Neuronal stem cell (in vitro differentiated cells): ENCODE data around the gene MAST4.

Experiments
- DNase-seq: peaks from one replicate; pipeline ENCODE4 v3.0.0-alpha.2; 2013; ENCODE audit warnings: low spot score
- H2AFZ ChIP-seq: one replicate; pipeline ENCODE4 v1.6.1; 2013; ENCODE audit warnings: mild to moderate bottlenecking, low read length, inconsistent platforms
- H2AK5ac ChIP-seq: 2 replicates; pipeline ENCODE4 v1.6.1; 2013; ENCODE audit warnings: low read depth, mild to moderate bottlenecking, inconsistent platforms, low read length, moderate library complexity, mixed read lengths
- H2BK120ac ChIP-seq: 2 replicates; pipeline ENCODE4 v1.6.1; 2013; ENCODE audit warnings: low read depth, mild to moderate bottlenecking, inconsistent platforms, low read length, moderate library complexity, mixed read lengths
- H2BK12ac ChIP-seq: one replicate; pipeline ENCODE4 v1.6.1; 2013; ENCODE audit warnings: low read length, inconsistent platforms
- H2BK15ac ChIP-seq: 2 replicates; pipeline ENCODE4 v1.6.1; 2013; ENCODE audit warnings: mild to moderate bottlenecking, low read length, inconsistent platforms, mixed read lengths
- H2BK5ac ChIP-seq: one replicate; pipeline ENCODE4 v1.6.1; 2013; ENCODE audit warnings: inconsistent platforms, mild to moderate bottlenecking, low read length, moderate library complexity
- H3K14ac ChIP-seq: one replicate; pipeline ENCODE4 v1.6.1; 2013; ENCODE audit warnings: low read length, inconsistent platforms
- H3K18ac ChIP-seq: 2 replicates; pipeline ENCODE4 v1.6.1; 2013; ENCODE audit warnings: low read length, inconsistent platforms
- H3K23ac ChIP-seq: 2 replicates; pipeline ENCODE4 v1.6.1; 2013; ENCODE audit warnings: low read depth, mild to moderate bottlenecking, mixed read lengths, low read length, inconsistent platforms; ENCODE audit not compliant: poor library complexity
- H3K27ac ChIP-seq: replicated peaks from 3 replicates; pipeline ENCODE4 v1.5.1; 2013; ENCODE audit warnings: low read length, inconsistent platforms
- H3K27me3 ChIP-seq, 3 experiments: 2 replicates each; pipeline ENCODE4 v1.6.1; 2013; ENCODE audit warnings: low read length in 3 of 3, mild to moderate bottlenecking in 2 of 3, inconsistent platforms in 1 of 3, low read depth in 1 of 3, mixed read lengths in 1 of 3, moderate library complexity in 1 of 3; ENCODE audit not compliant: control insufficient read depth in 3 of 3, insufficient read depth in 3 of 3
- H3K36me3 ChIP-seq, 2 donors: replicated peaks in 1 of 2; 2 replicates each; pipeline ENCODE4 v1.6.1; 2013; ENCODE audit warnings: low read length in 2 of 2; ENCODE audit not compliant: control insufficient read depth in 2 of 2, insufficient read depth in 2 of 2
- H3K4ac ChIP-seq: 2 replicates; pipeline ENCODE4 v1.6.1; 2013; ENCODE audit warnings: inconsistent platforms, mild to moderate bottlenecking, low read length, moderate library complexity
- H3K4me1 ChIP-seq, 2 donors: 1 replicate in 1 of 2; 2 replicates in 1 of 2; pipeline ENCODE4 v1.6.1; 2013; ENCODE audit warnings: low read length in 2 of 2, low read depth in 1 of 2; ENCODE audit not compliant: control insufficient read depth in 2 of 2, insufficient read depth in 1 of 2
- H3K4me2 ChIP-seq: one replicate; pipeline ENCODE4 v1.6.1; 2013; ENCODE audit warnings: mild to moderate bottlenecking, low read length, inconsistent platforms; ENCODE audit not compliant: insufficient read depth, poor library complexity, severe bottlenecking
- H3K4me3 ChIP-seq, 2 donors: 2 replicates each; pipeline ENCODE4 v1.5.1; 2013; ENCODE audit warnings: low read length in 2 of 2, mild to moderate bottlenecking in 2 of 2, inconsistent platforms in 1 of 2, moderate library complexity in 1 of 2
- H3K79me1 ChIP-seq: one replicate; pipeline ENCODE4 v1.6.1; 2013; ENCODE audit warnings: low read depth, mild to moderate bottlenecking, inconsistent platforms, low read length, moderate library complexity
- H3K9ac ChIP-seq: one replicate; pipeline ENCODE4 v1.6.1; 2013; ENCODE audit warnings: mild to moderate bottlenecking, low read depth, low read length, inconsistent platforms; ENCODE audit not compliant: poor library complexity
- H3K9me3 ChIP-seq, 2 donors: replicated peaks in 1 of 2; 2 replicates each; pipeline versions ENCODE3 to v1.6.1; 2013; ENCODE audit warnings: low read length in 2 of 2, mild to moderate bottlenecking in 2 of 2, inconsistent platforms in 1 of 2, low read depth in 1 of 2, mixed read lengths in 1 of 2, moderate library complexity in 1 of 2; ENCODE audit not compliant: control insufficient read depth in 2 of 2, insufficient read depth in 1 of 2
- H4K8ac ChIP-seq: one replicate; pipeline ENCODE4 v1.6.1; 2013; ENCODE audit warnings: low read depth, mild to moderate bottlenecking, inconsistent platforms, low read length, moderate library complexity
- H4K91ac ChIP-seq: one replicate; pipeline ENCODE4 v1.6.1; 2013; ENCODE audit warnings: low read length, low read depth, mild to moderate bottlenecking, inconsistent platforms; ENCODE audit not compliant: poor library complexity
- WGBS, 2 donors: extraction: QIAGEN DNeasy Blood & Tissue Kit; methylation state at CpG; one replicate each; pipeline ENCODE4 v1.1.7; 2013; ENCODE audit warnings: missing lambda C conversion rate in 2 of 2, mixed read lengths in 1 of 2; ENCODE audit not compliant: insufficient read length in 2 of 2, insufficient replicate concordance in 1 of 2; ENCODE audit errors: extremely low coverage in 2 of 2; 5-methylcytosine and 5-hydroxymethylcytosine counted together

The MAST4 gene

DNA sequence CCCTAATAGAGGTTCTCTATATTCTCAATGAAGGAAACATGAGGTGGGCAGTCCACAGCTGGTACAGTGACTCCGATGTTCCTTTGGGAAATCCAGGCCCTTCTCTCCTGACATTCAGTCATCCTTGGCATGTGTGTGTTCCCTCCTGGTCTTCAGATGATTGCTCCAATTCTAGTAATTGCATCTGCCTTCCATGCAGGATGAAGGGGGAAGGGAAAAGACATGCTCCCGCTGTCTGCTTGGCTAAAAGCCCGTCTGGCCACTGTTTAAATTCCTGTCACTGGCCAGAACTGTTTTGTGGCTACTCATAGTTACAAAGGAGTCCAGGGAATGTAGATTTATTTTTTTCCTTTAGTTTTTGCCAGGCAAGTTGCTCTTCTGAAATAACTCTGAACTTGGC is 65.0 kb downstream of the MAST4 start:
- DNase-seq: no peak

DNA sequence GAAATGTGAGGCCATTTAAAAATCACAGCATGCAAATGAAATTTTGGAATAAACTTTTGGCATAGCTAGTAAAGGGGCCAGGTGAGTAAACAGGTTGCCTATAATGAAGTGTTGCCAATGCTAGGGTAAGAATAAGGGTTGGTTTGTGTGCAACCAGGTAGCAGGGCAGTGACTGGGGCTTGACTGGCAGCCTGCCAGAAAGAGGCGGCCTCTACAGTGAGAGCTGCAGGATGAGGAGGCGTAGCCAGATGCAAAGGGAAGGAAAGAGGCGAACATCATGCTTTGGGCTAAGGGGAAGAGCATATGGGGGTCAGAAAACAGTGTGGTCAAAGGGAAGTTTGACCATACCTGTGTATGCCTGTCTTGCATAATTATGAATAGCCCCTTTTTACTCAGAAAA is 70.6 kb downstream of the MAST4 start:
- H2BK5ac ChIP-seq: no peak overlapping the region
- H3K36me3 ChIP-seq: no peaks in the 10 kb centered on the region
- no peak overlapping the region for H2AFZ ChIP-seq
- H2BK120ac ChIP-seq: no peak overlapping the region
- DNase-seq: no peak
- H3K14ac ChIP-seq: no peak overlapping the region
- no peak overlapping the region for H2BK15ac ChIP-seq
- H2BK12ac ChIP-seq: no peak overlapping the region
- no peak overlapping the region for H3K27ac ChIP-seq
- no peaks in the 10 kb centered on the region for H3K9me3 ChIP-seq
- no peak overlapping the region for H3K23ac ChIP-seq
- no peak overlapping the region for H3K4me3 ChIP-seq
- no peak overlapping the region for H2AK5ac ChIP-seq
- H3K4ac ChIP-seq: no peak overlapping the region
- no peaks in the 10 kb centered on the region for H3K27me3 ChIP-seq
- H3K18ac ChIP-seq: peak overlapping the region; percentile 62
- H3K4me1 ChIP-seq: peaks cover 0 to 3% of the 10 kb centered on the region in 2 donors
- no peaks in the 10 kb centered on the region for H3K79me1 ChIP-seq
- no peak overlapping the region for H3K4me2 ChIP-seq
- H4K8ac ChIP-seq: no peak overlapping the region
- H4K91ac ChIP-seq: no peak overlapping the region
- WGBS, 2 donors: no CpG with 5 or more reads among the region's 3 CpGs
- no peak overlapping the region for H3K9ac ChIP-seq

More for the DNA sequence above, 65.0 kb downstream of the MAST4 start:
- Histone ChIP-seq H3K4me2 (no peak overlapping the region), H2BK5ac (no peak overlapping the region), H3K23ac (no peak overlapping the region), H3K4me3 (no peak overlapping the region), H3K79me1 (no peaks in the 10 kb centered on the region), H2AK5ac (no peak overlapping the region), H3K27me3 (no peaks in the 10 kb centered on the region), H3K4ac (no peak overlapping the region), H4K91ac (no peak overlapping the region), H2BK120ac (no peak overlapping the region), H2AFZ (peak overlapping the region; percentile 24), H3K18ac (no peak overlapping the region), H3K27ac (no peak overlapping the region), H3K4me1 (peaks cover 0 to 2% of the 10 kb centered on the region in 2 donors), H3K14ac (no peak overlapping the region), H2BK12ac (no peak overlapping the region), H4K8ac (no peak overlapping the region), H2BK15ac (no peak overlapping the region), H3K9me3 (no peaks in the 10 kb centered on the region), H3K9ac (no peak overlapping the region), H3K36me3 (no peaks in the 10 kb centered on the region)
- WGBS, 2 donors: no CpG with 5 or more reads among the region's 3 CpGs

DNA sequence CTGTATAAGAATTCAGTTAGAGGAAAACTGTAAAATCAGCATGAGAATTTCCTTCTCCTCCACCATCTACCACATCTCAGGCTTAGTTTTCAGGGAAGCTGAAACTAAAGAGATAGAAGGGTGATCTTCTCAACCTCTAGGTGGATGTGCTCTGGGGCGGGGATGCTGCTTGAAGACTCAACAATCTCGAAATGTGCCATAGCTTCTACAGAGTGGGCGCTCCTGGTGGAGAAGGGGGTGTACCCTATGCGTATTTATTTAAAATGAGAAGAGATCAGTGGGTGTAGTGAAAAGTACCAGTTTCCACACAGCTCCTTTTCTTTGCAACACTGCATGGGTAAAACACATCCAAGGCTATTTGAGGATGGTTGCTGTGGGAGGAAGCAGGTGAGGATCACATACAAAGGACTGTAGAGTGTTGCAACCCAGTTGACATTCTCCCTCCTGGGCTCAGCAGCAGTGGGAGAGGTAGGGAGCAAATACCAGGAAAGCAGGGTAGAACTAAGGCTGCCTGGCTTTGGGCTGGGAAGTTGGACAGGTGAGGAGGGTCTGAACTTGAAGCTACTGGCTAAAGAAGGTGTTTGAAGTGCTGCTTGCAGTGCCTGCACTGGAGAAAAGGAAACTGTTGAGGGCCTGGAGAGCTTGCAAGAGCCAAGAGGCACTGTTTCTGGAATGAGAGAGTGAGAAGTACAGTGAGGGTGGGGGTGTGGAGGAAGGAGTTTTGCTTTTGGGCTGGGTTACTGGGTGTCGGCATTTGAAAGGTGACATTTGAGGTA is 73.1 kb downstream of the MAST4 start:
- Histone ChIP-seq H2BK5ac (no peak overlapping the region), H3K36me3 (no peaks in the 10 kb centered on the region), H3K79me1 (no peaks in the 10 kb centered on the region), H2BK12ac (no peak overlapping the region), H2BK15ac (no peak overlapping the region), H3K27me3 (no peaks in the 10 kb centered on the region), H2AK5ac (no peak overlapping the region), H3K4ac (no peak overlapping the region), H4K91ac (no peak overlapping the region), H3K4me2 (no peak overlapping the region), H3K18ac (no peak overlapping the region), H4K8ac (no peak overlapping the region), H3K9me3 (no peaks in the 10 kb centered on the region), H2AFZ (no peak overlapping the region), H3K9ac (no peak overlapping the region), H3K27ac (no peak overlapping the region), H3K23ac (no peak overlapping the region), H2BK120ac (no peak overlapping the region), H3K4me3 (no peak overlapping the region), H3K14ac (no peak overlapping the region), H3K4me1 (peaks cover 0 to 3% of the 10 kb centered on the region in 2 donors)
- no CpG with 5 or more reads among the region's 5 CpGs for WGBS, 2 donors
- no peak for DNase-seq

DNA sequence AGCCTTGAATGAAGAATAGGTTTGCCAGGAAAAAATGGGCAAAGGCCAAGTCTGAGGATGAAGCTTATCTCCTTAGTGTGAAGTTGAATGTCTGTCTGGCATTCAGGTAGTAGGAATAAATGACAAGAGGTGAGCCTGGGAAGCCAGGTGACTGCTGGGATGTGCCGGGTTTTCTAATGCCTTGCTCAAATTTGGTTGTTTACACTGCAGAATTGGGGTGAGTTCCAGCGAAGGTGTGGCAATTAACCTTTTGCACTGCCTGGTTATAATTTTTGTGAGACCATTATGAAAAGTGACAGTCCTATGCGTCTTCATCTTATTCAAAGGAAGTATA is 73.6 kb downstream of the MAST4 start:
- H4K8ac ChIP-seq: no peak overlapping the region
- peaks cover 0 to 3% of the 10 kb centered on the region in 2 donors for H3K4me1 ChIP-seq
- no peak overlapping the region for H3K14ac ChIP-seq
- H2BK5ac ChIP-seq: no peak overlapping the region
- no peak overlapping the region for H2BK12ac ChIP-seq
- no peaks in the 10 kb centered on the region for H3K79me1 ChIP-seq
- no peak overlapping the region for H2AK5ac ChIP-seq
- WGBS, 2 donors: no CpG with 5 or more reads among the region's 3 CpGs
- no peak overlapping the region for H2BK15ac ChIP-seq
- H3K23ac ChIP-seq: no peak overlapping the region
- H3K36me3 ChIP-seq: no peaks in the 10 kb centered on the region
- H2AFZ ChIP-seq: no peak overlapping the region
- no peak overlapping the region for H2BK120ac ChIP-seq
- H3K9ac ChIP-seq: no peak overlapping the region
- no peak overlapping the region for H3K4me3 ChIP-seq
- H3K27me3 ChIP-seq: no peaks in the 10 kb centered on the region
- no peak for DNase-seq
- no peak overlapping the region for H3K4ac ChIP-seq
- H3K18ac ChIP-seq: no peak overlapping the region
- H3K27ac ChIP-seq: no peak overlapping the region
- no peak overlapping the region for H4K91ac ChIP-seq
- H3K9me3 ChIP-seq: no peaks in the 10 kb centered on the region
- H3K4me2 ChIP-seq: no peak overlapping the region
